Right lobe of liver (tissue), 6 donors: ENCODE results near the gene LPIN2. TPM values are rescaled to one million over a fixed set of nuclear protein-coding genes. Genes with fewer than 3 reads are reported as not detected.

Experiments used
- ATAC-seq, 4 donors: fragments of 200-7000 bp; cut with Tn5 transposase; one replicate each; pipeline ENCODE4 v1.9.1; 2020; ENCODE audit warnings: mild to moderate bottlenecking in 4 of 4, moderate library complexity in 4 of 4
- DNase-seq, 3 donors: peaks; one replicate each; pipeline ENCODE4 v3.0.0-alpha.2; 2020
- H3K27ac ChIP-seq, 3 donors: fragments of 200-600 bp; one replicate each; pipeline ENCODE4 v1.8.0; 2022
- H3K27me3 ChIP-seq, 2 donors: fragments of 200-600 bp; one replicate each; pipeline ENCODE4 v1.8.0; 2022
- H3K36me3 ChIP-seq, 4 donors: fragments of 200-600 bp; sonication (generic) in 1 of 4; one replicate each; pipeline versions ENCODE4 v1.5.1 to v1.8.0; 2017 to 2022; ENCODE audit warnings: control low read depth in 1 of 4
- H3K4me1 ChIP-seq, 4 donors: fragments of 200-600 bp; sonication (generic) in 1 of 4; one replicate each; pipeline versions ENCODE4 v1.5.1 to v1.8.0; 2017 to 2022; ENCODE audit warnings: control low read depth in 1 of 4
- H3K4me3 ChIP-seq, 3 donors: fragments of 200-600 bp; one replicate each; pipeline ENCODE4 v1.8.0; 2022
- H3K9me3 ChIP-seq, 4 donors: fragments of 200-600 bp; sonication (generic) in 1 of 4; one replicate each; pipeline versions ENCODE4 v1.5.1 to v1.8.0; 2017 to 2022; ENCODE audit warnings: control low read depth in 1 of 4
- POLR2A ChIP-seq: fragments of 450-650 bp; IDR thresholded peaks from one replicate; pipeline ENCODE4 v1.6.1; 2017; ENCODE audit warnings: antibody characterized with exemption, mild to moderate bottlenecking
- WGBS: methylation state at CpG from one replicate; pipeline ENCODE4 v1.1.6; 2018; ENCODE audit warnings: low coverage, low lambda C conversion rate; ENCODE audit not compliant: insufficient coverage; ENCODE audit errors: missing lambda C conversion rate; 5-methylcytosine and 5-hydroxymethylcytosine counted together
- intact Hi-C, 2 donors: fragments of 100-400 bp; cut with DNase I; formaldehyde crosslinking; loops; one replicate each; pipeline versions ENCODE4 v1.11.2 to v1.14.1; 2022
- total RNA-seq, 6 experiments: library from RNA; depleted of rRNA in 2 of 6; stranded (reverse); fragments of >200 nt in 2 of 6; fragmentation: NEBNext Ultra II Directional in 3 of 6; extraction: Animal tissue kit (Norgen Biotek cat#: 25700) in 3 of 6; gene quantifications; one replicate each; pipeline versions ENCODE4 v1.1.0 to v1.2.4, GENCODE V29; 2016 to 2023
- TF ChIP-seq, protein P1 (sequence below), 4 donors: fragments of 200-600 bp in 3 of 4; fragments of 450-650 bp in 1 of 4; IDR thresholded peaks; one replicate each; pipeline versions ENCODE4 v1.5.1 to v1.8.0; 2016 to 2022; ENCODE audit warnings: antibody characterized with exemption in 4 of 4, mild to moderate bottlenecking in 2 of 4
- donor health status: DM: no; HTN: yes; CAD: no.
- donor health status: DM: no; HTN: no; CAD: no.
- donor health status: DM: no; HTN: no; CAD: no.
- donor health status: DM: no; HTN: yes; CAD: no.
- donor health status: DM: no; HTN: yes; CAD: no.

Gene LPIN2
- total RNA-seq, 6 experiments from 2014 or later: 64.9 to 175 (median 150) TPM

DNA sequence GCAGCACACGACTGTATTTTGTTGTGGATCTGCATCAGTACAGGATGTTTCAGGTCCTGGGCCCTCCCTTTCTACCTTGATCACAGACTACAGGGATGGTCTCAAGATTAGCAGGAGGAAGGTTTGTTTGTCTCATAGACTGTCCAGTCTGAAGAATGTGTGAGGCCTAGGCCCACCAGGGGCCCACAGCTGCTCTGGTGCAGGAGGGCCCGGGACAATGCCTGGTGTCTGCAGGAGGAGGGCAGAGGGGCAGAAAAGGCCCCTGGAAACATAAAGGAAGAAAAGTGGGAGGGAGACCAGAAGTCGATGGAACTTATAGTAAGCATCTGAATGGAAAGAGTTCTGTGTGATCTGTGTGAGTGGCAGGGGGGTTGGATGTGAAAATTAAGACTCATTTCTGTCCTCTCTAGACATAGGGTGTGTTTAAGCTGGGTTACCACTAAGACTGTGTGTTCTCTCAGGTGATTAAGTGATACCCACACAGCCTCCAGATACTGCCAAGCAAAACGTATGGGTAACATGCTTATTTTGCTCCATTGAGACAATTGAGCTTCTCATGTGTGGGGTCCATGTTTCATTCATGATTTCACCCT lies 33.4 kb upstream of the LPIN2 start:
- no peak for TF ChIP-seq POLR2A
- TF ChIP-seq, protein P1, sequence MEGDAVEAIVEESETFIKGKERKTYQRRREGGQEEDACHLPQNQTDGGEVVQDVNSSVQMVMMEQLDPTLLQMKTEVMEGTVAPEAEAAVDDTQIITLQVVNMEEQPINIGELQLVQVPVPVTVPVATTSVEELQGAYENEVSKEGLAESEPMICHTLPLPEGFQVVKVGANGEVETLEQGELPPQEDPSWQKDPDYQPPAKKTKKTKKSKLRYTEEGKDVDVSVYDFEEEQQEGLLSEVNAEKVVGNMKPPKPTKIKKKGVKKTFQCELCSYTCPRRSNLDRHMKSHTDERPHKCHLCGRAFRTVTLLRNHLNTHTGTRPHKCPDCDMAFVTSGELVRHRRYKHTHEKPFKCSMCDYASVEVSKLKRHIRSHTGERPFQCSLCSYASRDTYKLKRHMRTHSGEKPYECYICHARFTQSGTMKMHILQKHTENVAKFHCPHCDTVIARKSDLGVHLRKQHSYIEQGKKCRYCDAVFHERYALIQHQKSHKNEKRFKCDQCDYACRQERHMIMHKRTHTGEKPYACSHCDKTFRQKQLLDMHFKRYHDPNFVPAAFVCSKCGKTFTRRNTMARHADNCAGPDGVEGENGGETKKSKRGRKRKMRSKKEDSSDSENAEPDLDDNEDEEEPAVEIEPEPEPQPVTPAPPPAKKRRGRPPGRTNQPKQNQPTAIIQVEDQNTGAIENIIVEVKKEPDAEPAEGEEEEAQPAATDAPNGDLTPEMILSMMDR (IDR thresholded peaks at IDR 0.05): no peak
- WGBS: 75% methylated on average over 4 of the region's 4 CpGs
- H3K36me3 ChIP-seq: no peaks in the 10 kb centered on the region
- peaks cover 0 to 10% (median 3%) of the 10 kb centered on the region in 4 donors for H3K4me1 ChIP-seq
- H3K27ac ChIP-seq: no peak overlapping the region
- H3K9me3 ChIP-seq: no peaks in the 10 kb centered on the region
- no peak overlapping the region for H3K4me3 ChIP-seq
- intact Hi-C loops: no loop called here
- ATAC-seq (no peak), DNase-seq (peak in 1 of 3 donors; percentile 28)
- no peaks in the 10 kb centered on the region for H3K27me3 ChIP-seq

DNA sequence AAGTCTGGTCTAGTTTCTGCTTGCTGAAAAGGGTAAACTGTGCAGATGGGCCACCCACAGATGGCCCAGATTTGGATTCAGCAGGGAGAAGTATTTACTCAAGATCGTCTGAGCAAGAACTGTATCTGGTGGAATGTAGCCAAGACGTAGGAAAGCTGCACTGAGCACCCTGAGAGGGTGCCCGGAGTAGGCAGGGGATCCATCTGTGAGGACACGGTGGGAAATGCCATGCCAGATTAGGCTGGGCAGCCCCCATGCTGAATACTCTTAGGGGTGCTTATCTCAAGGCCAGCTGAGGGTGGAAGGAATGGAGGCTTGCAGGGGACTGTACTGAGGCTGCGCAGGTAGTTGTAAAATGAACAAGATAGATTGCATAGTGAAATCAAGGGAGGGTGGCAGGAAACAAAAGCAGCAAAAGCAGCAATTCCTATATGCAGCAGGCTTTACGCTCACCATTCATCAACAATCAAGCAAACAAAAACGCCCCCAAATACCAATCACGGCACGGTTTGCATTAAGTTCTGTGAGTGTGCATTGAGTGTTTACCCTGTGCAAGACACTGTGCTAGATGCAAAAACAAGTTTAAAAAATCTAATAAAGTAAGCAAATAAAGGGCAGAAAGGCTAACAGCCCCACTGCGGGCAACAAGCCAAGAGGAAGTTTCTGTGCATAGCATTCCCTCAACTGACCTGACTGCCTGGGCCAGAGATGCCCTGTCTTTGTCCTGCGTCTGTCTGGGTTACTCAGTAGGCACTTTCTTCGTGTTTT lies 32.2 kb upstream of the LPIN2 start:
- ATAC-seq: peak; percentile 84 to 93 (median 91)
- WGBS: 17% methylated on average over 12 of the region's 12 CpGs
- TF ChIP-seq, protein P1 (IDR thresholded peaks at IDR 0.05): no peak

DNA sequence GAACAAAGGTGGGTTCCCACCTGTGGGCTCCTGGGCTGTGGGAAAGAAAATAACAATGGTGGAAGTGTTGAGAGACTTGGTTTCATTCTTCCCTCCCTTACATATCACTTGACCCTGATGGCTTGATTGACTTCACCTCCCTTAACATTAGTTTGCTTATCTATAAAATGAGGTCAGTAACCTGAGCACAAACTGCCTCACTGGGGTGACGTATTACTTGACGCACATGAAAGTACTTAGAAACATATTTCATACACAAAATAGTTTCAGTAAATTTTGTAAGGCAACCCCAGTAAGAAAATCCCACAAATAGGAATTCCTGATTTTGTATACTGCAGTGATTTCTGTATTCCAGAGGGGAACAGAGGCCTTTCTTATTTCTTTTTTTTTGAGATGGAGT lies 29.4 kb upstream of the LPIN2 start:
- H3K27me3 ChIP-seq: no peaks in the 10 kb centered on the region
- peak in 1 of 3 donors; percentile 7 for DNase-seq
- no peaks in the 10 kb centered on the region for H3K9me3 ChIP-seq
- no peaks in the 10 kb centered on the region for H3K36me3 ChIP-seq
- TF ChIP-seq, protein P1 (IDR thresholded peaks at IDR 0.05): no peak
- no peak for TF ChIP-seq POLR2A
- H3K27ac ChIP-seq: no peak overlapping the region
- peaks cover 0 to 10% (median 5%) of the 10 kb centered on the region in 4 donors for H3K4me1 ChIP-seq
- H3K4me3 ChIP-seq: no peak overlapping the region
- intact Hi-C loops: no loop called here
- ATAC-seq: no peak
- WGBS: 76% methylated on average over 2 of the region's 2 CpGs

More for the DNA sequence above, 32.2 kb upstream of the LPIN2 start:
- Histone ChIP-seq H3K36me3 (no peaks in the 10 kb centered on the region), H3K4me3 (no peak overlapping the region), H3K9me3 (no peaks in the 10 kb centered on the region), H3K27ac (no peak overlapping the region), H3K27me3 (no peaks in the 10 kb centered on the region), H3K4me1 (peaks cover 0 to 10% (median 3%) of the 10 kb centered on the region in 4 donors)
- intact Hi-C loops: no loop called here
- DNase-seq: peak; percentile 66 to 83 (median 72)

DNA sequence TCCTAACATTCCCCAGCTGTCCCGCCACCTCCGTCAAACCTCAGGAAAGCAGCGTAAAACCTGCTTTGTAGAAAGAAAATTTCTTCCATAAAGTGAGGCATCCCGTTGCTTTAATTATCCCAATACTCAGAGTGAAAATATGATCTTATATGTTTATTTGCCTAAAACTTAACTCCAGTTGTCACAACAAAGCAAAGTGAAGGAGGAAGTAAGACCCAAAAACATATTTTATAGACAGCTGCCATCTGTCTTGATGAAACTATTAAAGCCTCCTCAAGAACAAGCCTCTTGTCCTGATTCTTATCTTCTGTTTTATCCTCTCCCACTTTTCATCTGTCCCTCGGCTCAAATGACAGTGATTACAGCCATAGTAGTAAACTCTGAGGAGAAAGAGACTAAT lies 28.9 kb upstream of the LPIN2 start:
- no peaks in the 10 kb centered on the region for H3K9me3 ChIP-seq
- intact Hi-C loops: no loop called here
- no peak overlapping the region for H3K27ac ChIP-seq
- H3K27me3 ChIP-seq: no peaks in the 10 kb centered on the region
- TF ChIP-seq, protein P1 (IDR thresholded peaks at IDR 0.05): no peak
- TF ChIP-seq POLR2A: no peak
- no peak for ATAC-seq
- H3K36me3 ChIP-seq: no peaks in the 10 kb centered on the region
- H3K4me3 ChIP-seq: no peak overlapping the region
- peaks cover 0 to 10% (median 5%) of the 10 kb centered on the region in 4 donors for H3K4me1 ChIP-seq
- DNase-seq: no peak
- 87% methylated on average over 5 of the region's 5 CpGs for WGBS
